A549 (cell line): ENCODE data around the gene KCNJ1. TPM values are rescaled to one million over a fixed set of nuclear protein-coding genes. Genes with fewer than 3 reads are reported as not detected.

Source experiments
- ATAC-seq, 2 experiments: fragments of 200-7000 bp in 1 of 2; fragments of >200 bp in 1 of 2; cut with Nextera tagmentation in 1 of 2; cut with Tn5 transposase in 1 of 2; 3 replicates each; pipeline versions ENCODE4 v1.8.0 to v1.9.1; 2018 to 2020; ENCODE audit warnings: mild to moderate bottlenecking in 1 of 2, moderate library complexity in 1 of 2
- CTCF ChIA-PET: fragments of 300-600 bp; sonication (Branson Sonifier 250); formaldehyde crosslinking; extraction: SDS; loops from one replicate; lab custom pipeline; 2021; ENCODE audit warnings: antibody characterized with exemption, inconsistent platforms; lab: Yijun Ruan, JAX
- POLR2A ChIA-PET: fragments of 350-600 bp; formaldehyde crosslinking; extraction: SDS; loops from one replicate; lab custom pipeline; 2021; ENCODE audit warnings: antibody characterized with exemption, inconsistent platforms; lab: Yijun Ruan, JAX
- DNase-seq, 2 experiments: peaks; one replicate each; pipeline versions ENCODE4 v3.0.0 to v3.0.0-alpha.2; 2011 to 2016; ENCODE audit warnings: low read depth in 1 of 2, low spot score in 1 of 2
- FAIRE-seq: peaks from 2 replicates; lab custom pipeline; 2011; peaks lifted over from hg19 to GRCh38; lab: Jason Lieb, UNC
- H3K27ac ChIP-seq, 2 experiments: fragments of >200 bp; sonication (Bioruptor Twin); formaldehyde crosslinking; 3 replicates each; pipeline ENCODE4 v1.5.1; 2016 to 2017
- H3K4me1 ChIP-seq: fragments of >200 bp; sonication (Bioruptor Twin); formaldehyde crosslinking; 3 replicates; pipeline ENCODE4 v1.6.1; 2016
- H3K4me2 ChIP-seq: fragments of >200 bp; sonication (Bioruptor Twin); formaldehyde crosslinking; 3 replicates; pipeline ENCODE4 v1.6.1; 2016
- H3K4me3 ChIP-seq: fragments of >200 bp; sonication (Bioruptor Twin); formaldehyde crosslinking; 3 replicates; pipeline ENCODE4 v1.5.1; 2016
- H3K9me3 ChIP-seq: fragments of >200 bp; sonication (Bioruptor Twin); formaldehyde crosslinking; 3 replicates; pipeline ENCODE4 v1.6.1; 2016
- BHLHE40 ChIP-seq: IDR thresholded peaks from 2 replicates; pipeline ENCODE4 v1.6.1; 2012; ENCODE audit warnings: low read depth, low read length, inconsistent platforms
- CHD4 ChIP-seq: fragments of 200-600 bp; sonication (generic); IDR thresholded peaks from 2 replicates; pipeline ENCODE4 v1.6.1; 2016; ENCODE audit warnings: antibody characterized with exemption, mild to moderate bottlenecking, borderline replicate concordance
- EHF ChIP-seq: fragments of 250-450 bp; sonication (Bioruptor Pico); IDR thresholded peaks from 2 replicates; pipeline ENCODE4 v1.5.0; 2020; ENCODE audit warnings: mild to moderate bottlenecking
- EHMT2 ChIP-seq: fragments of 200-600 bp; sonication (generic); IDR thresholded peaks from 2 replicates; pipeline ENCODE4 v1.6.1; 2016; ENCODE audit warnings: antibody characterized with exemption, low read depth, mild to moderate bottlenecking, moderate library complexity
- HDAC2 ChIP-seq: fragments of 200-600 bp; sonication (generic); IDR thresholded peaks from 2 replicates; pipeline ENCODE4 v1.6.1; 2016
- HEYL ChIP-seq: fragments of 250-450 bp; sonication (Bioruptor Pico); IDR thresholded peaks from 2 replicates; pipeline ENCODE4 v1.8.0; 2021; ENCODE audit warnings: mild to moderate bottlenecking, moderate library complexity
- HOXB13 ChIP-seq: fragments of 250-450 bp; sonication (Bioruptor Pico); IDR thresholded peaks from 2 replicates; pipeline ENCODE4 v1.5.0; 2020; ENCODE audit warnings: low read depth, mild to moderate bottlenecking, moderate library complexity
- HOXB5 ChIP-seq: fragments of 250-450 bp; sonication (Bioruptor Pico); IDR thresholded peaks from 2 replicates; pipeline ENCODE4 v1.5.0; 2020; ENCODE audit warnings: mild to moderate bottlenecking, moderate library complexity
- JUNB ChIP-seq: fragments of >200 bp; sonication (Bioruptor Twin); formaldehyde crosslinking; IDR thresholded peaks from 2 replicates; pipeline ENCODE4 v1.6.1; 2016
- MYC ChIP-seq: IDR thresholded peaks from 2 replicates; pipeline ENCODE4 v1.6.1; 2012; ENCODE audit warnings: mild to moderate bottlenecking, inconsistent platforms, low read length, improper control_type of control experiment, borderline replicate concordance
- NFE2L2 ChIP-seq: fragments of 150-350 bp; conservative IDR thresholded peaks from 2 replicates; pipeline ENCODE4 v1.6.1; 2014; ENCODE audit warnings: low read length
- POLR2A ChIP-seq: IDR thresholded peaks from 2 replicates; pipeline ENCODE4 v1.6.1; 2012; ENCODE audit warnings: mild to moderate bottlenecking, low read length
- RFX5 ChIP-seq: fragments of 450-650 bp; IDR thresholded peaks from 2 replicates; pipeline ENCODE4 v1.7.1; 2014; ENCODE audit warnings: antibody characterized with exemption, mild to moderate bottlenecking, moderate library complexity
- SMC3 ChIP-seq: fragments of >200 bp; sonication (Bioruptor Twin); formaldehyde crosslinking; IDR thresholded peaks from 3 replicates; pipeline ENCODE4 v1.6.1; 2018; ENCODE audit warnings: inconsistent platforms
- TFCP2L1 ChIP-seq: fragments of 250-450 bp; sonication (Bioruptor Pico); IDR thresholded peaks from 2 replicates; pipeline ENCODE4 v1.5.0; 2021; ENCODE audit warnings: mild to moderate bottlenecking
- ZC3H11A ChIP-seq: fragments of 450-650 bp; IDR thresholded peaks from 2 replicates; pipeline ENCODE4 v1.6.1; 2014; ENCODE audit warnings: antibody characterized with exemption, mild to moderate bottlenecking
- ZFP36 ChIP-seq: fragments of 450-650 bp; IDR thresholded peaks from 2 replicates; pipeline ENCODE4 v1.6.1; 2014; ENCODE audit warnings: borderline replicate concordance; ENCODE audit not compliant: partially characterized antibody
- WGBS: methylation state at CpG from one replicate; pipeline ENCODE4 v1.1.6; 2017; ENCODE audit errors: missing lambda C conversion rate; 5-methylcytosine and 5-hydroxymethylcytosine counted together
- polyA plus RNA-seq, 4 experiments: library from polyadenylated mRNA; depleted of rRNA in 3 of 4; stranded (reverse); fragments of >200 nt; fragmentation: RNase III in 1 of 4; extraction: RNeasy Plus Mini Kit Qiagen cat#74134 plus additional on column Dnase treatment in 1 of 4; gene quantifications; 2 replicates in 3 of 4; 3 replicates in 1 of 4; pipeline ENCODE4 v1.2.3, GENCODE V29; 2011 to 2017
- TF ChIP-seq, protein P1 (sequence below): IDR thresholded peaks from 2 replicates; pipeline ENCODE4 v1.6.1; 2012; ENCODE audit warnings: low read depth, borderline replicate concordance
- TF ChIP-seq, protein P2 (sequence below): IDR thresholded peaks from 2 replicates; pipeline ENCODE4 v1.6.1; 2012
- TF ChIP-seq, protein P3 (sequence below): fragments of >200 bp; sonication (Bioruptor Twin); formaldehyde crosslinking; IDR thresholded peaks from 2 replicates; pipeline ENCODE4 v1.6.1; 2016
- TF ChIP-seq, protein P4 (sequence below): fragments of 200-600 bp; sonication (generic); IDR thresholded peaks from 2 replicates; pipeline ENCODE4 v1.6.1; 2016; ENCODE audit warnings: antibody characterized with exemption, mild to moderate bottlenecking, moderate library complexity
- TF ChIP-seq, protein P5 (sequence below): IDR thresholded peaks from 2 replicates; pipeline ENCODE4 v1.6.1; 2012
- TF ChIP-seq, protein P6 (sequence below): fragments of 250-450 bp; sonication (Bioruptor Pico); IDR thresholded peaks from 2 replicates; pipeline ENCODE4 v1.5.0; 2021; ENCODE audit warnings: mild to moderate bottlenecking, moderate library complexity, borderline replicate concordance
- TF ChIP-seq, protein P7 (sequence below): fragments of >200 bp; sonication (Bioruptor Twin); formaldehyde crosslinking; IDR thresholded peaks from 3 replicates; pipeline ENCODE4 v1.6.1; 2016
- TF ChIP-seq, protein P8 (sequence below): fragments of 250-450 bp; sonication (Bioruptor Pico); IDR thresholded peaks from 2 replicates; pipeline ENCODE4 v1.5.0; 2020; ENCODE audit warnings: low read depth, mild to moderate bottlenecking, moderate library complexity

Gene KCNJ1
- polyA plus RNA-seq, 2 of the 4 experiments (the other 2 are of a cell fraction): 0.12 TPM; not detected in 1

DNA sequence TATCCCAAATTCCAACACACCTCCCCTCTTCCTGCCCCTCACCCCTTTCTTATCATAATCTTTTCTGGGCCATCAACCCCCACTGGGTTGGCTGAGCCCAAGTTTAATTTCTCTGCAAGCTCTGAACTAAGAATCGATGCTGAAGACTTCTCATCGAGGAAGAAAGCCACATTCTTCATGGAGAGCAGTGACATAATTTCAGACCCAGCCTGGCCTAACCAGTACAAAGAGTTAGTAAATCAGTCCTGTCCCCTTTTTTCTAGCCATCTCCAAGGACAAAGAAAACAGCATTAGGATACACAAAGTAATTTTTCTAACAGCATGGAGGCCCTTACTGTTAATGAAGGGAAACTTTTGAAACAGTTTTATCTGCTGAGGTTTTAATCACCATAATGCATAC, 45.0 kb downstream of the KCNJ1 start:
- POLR2A ChIA-PET: no interaction called here
- no peak for FAIRE-seq

DNA sequence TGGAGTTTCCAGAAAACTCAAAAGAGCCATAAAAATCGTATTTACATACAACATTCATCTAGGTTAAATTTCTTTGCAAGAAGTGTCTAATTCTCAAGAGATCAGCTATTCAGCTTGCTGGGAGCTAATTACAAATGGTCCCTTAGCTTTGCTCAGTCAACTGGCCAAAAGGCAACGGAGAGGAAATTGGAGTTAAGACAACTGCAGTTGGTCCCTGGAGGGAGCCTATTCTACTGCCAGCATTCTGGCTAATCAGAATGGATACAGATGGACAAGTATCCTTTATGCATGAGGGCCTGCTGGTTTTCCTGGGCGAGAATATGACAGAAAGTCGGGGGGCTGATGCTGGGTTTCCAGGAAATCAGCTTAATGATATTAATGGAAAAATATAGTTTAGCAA, 45.5 kb downstream of the KCNJ1 start:
- WGBS: 36% methylated on average over 4 of the region's 4 CpGs
- Histone ChIP-seq H3K9me3 (no peaks in the 10 kb centered on the region), H3K4me2 (no peak overlapping the region), H3K4me1 (no peaks in the 10 kb centered on the region), H3K27ac (no peak overlapping the region)
- DNase-seq: no peak
- no peak for ATAC-seq
- TF ChIP-seq EHMT2 (no peak), TFCP2L1 (CRISPR knock-in tag) (no peak), HOXB13 (CRISPR knock-in tag) (no peak), ZFP36 (no peak), HOXB5 (no peak), HEYL (CRISPR knock-in tag) (no peak), POLR2A (no peak), NFE2L2 (no peak), MYC (no peak), ZC3H11A (no peak)
- TF ChIP-seq, protein P1, sequence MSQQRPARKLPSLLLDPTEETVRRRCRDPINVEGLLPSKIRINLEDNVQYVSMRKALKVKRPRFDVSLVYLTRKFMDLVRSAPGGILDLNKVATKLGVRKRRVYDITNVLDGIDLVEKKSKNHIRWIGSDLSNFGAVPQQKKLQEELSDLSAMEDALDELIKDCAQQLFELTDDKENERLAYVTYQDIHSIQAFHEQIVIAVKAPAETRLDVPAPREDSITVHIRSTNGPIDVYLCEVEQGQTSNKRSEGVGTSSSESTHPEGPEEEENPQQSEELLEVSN: no peak
- TF ChIP-seq, protein P2, sequence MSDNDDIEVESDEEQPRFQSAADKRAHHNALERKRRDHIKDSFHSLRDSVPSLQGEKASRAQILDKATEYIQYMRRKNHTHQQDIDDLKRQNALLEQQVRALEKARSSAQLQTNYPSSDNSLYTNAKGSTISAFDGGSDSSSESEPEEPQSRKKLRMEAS: no peak
- TF ChIP-seq, protein P3, sequence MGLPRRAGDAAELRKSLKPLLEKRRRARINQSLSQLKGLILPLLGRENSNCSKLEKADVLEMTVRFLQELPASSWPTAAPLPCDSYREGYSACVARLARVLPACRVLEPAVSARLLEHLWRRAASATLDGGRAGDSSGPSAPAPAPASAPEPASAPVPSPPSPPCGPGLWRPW: no peak
- TF ChIP-seq, protein P4, sequence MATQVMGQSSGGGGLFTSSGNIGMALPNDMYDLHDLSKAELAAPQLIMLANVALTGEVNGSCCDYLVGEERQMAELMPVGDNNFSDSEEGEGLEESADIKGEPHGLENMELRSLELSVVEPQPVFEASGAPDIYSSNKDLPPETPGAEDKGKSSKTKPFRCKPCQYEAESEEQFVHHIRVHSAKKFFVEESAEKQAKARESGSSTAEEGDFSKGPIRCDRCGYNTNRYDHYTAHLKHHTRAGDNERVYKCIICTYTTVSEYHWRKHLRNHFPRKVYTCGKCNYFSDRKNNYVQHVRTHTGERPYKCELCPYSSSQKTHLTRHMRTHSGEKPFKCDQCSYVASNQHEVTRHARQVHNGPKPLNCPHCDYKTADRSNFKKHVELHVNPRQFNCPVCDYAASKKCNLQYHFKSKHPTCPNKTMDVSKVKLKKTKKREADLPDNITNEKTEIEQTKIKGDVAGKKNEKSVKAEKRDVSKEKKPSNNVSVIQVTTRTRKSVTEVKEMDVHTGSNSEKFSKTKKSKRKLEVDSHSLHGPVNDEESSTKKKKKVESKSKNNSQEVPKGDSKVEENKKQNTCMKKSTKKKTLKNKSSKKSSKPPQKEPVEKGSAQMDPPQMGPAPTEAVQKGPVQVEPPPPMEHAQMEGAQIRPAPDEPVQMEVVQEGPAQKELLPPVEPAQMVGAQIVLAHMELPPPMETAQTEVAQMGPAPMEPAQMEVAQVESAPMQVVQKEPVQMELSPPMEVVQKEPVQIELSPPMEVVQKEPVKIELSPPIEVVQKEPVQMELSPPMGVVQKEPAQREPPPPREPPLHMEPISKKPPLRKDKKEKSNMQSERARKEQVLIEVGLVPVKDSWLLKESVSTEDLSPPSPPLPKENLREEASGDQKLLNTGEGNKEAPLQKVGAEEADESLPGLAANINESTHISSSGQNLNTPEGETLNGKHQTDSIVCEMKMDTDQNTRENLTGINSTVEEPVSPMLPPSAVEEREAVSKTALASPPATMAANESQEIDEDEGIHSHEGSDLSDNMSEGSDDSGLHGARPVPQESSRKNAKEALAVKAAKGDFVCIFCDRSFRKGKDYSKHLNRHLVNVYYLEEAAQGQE: no peak
- TF ChIP-seq, all 56 proteins: peak for 0
- ChIA-PET CTCF (interaction anchor here (1.3 to 1.5 kb wide), 2 partner anchors 9 to 664 kb away, joined by 4 to 10 read pairs; no protein-coding TSS in a partner anchor), POLR2A (no interaction called here)
- no peak for FAIRE-seq
- no peak overlapping the region for H3K4me3 ChIP-seq

More for the DNA sequence above, 45.0 kb downstream of the KCNJ1 start:
- Histone ChIP-seq H3K4me1 (no peaks in the 10 kb centered on the region), H3K9me3 (no peaks in the 10 kb centered on the region), H3K4me3 (no peak overlapping the region), H3K4me2 (no peak overlapping the region), H3K27ac (no peak overlapping the region)
- CTCF ChIA-PET: interaction anchor here (1.3 to 1.5 kb wide), 2 partner anchors 9 to 664 kb away, joined by 4 to 10 read pairs; no protein-coding TSS in a partner anchor
- TF ChIP-seq, protein P5, sequence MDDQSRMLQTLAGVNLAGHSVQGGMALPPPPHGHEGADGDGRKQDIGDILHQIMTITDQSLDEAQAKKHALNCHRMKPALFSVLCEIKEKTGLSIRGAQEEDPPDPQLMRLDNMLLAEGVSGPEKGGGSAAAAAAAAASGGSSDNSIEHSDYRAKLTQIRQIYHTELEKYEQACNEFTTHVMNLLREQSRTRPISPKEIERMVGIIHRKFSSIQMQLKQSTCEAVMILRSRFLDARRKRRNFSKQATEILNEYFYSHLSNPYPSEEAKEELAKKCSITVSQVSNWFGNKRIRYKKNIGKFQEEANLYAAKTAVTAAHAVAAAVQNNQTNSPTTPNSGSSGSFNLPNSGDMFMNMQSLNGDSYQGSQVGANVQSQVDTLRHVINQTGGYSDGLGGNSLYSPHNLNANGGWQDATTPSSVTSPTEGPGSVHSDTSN: no peak
- TF ChIP-seq, protein P6, sequence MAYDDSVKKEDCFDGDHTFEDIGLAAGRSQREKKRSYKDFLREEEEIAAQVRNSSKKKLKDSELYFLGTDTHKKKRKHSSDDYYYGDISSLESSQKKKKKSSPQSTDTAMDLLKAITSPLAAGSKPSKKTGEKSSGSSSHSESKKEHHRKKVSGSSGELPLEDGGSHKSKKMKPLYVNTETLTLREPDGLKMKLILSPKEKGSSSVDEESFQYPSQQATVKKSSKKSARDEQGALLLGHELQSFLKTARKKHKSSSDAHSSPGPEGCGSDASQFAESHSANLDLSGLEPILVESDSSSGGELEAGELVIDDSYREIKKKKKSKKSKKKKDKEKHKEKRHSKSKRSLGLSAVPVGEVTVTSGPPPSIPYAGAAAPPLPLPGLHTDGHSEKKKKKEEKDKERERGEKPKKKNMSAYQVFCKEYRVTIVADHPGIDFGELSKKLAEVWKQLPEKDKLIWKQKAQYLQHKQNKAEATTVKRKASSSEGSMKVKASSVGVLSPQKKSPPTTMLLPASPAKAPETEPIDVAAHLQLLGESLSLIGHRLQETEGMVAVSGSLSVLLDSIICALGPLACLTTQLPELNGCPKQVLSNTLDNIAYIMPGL (CRISPR knock-in tag): no peak
- no peak for TF ChIP-seq BHLHE40
- TF ChIP-seq NFE2L2: no peak
- no peak for TF ChIP-seq RFX5
- no peak for TF ChIP-seq SMC3
- no peak for TF ChIP-seq HOXB13 (CRISPR knock-in tag)
- TF ChIP-seq, protein P7, sequence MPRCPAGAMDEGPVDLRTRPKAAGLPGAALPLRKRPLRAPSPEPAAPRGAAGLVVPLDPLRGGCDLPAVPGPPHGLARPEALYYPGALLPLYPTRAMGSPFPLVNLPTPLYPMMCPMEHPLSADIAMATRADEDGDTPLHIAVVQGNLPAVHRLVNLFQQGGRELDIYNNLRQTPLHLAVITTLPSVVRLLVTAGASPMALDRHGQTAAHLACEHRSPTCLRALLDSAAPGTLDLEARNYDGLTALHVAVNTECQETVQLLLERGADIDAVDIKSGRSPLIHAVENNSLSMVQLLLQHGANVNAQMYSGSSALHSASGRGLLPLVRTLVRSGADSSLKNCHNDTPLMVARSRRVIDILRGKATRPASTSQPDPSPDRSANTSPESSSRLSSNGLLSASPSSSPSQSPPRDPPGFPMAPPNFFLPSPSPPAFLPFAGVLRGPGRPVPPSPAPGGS: no peak
- no peak for TF ChIP-seq EHF (CRISPR knock-in tag)
- TF ChIP-seq, protein P2: no peak
- TF ChIP-seq, protein P1: no peak
- TF ChIP-seq CHD4: no peak
- TF ChIP-seq ZFP36: no peak
- TF ChIP-seq, protein P8, sequence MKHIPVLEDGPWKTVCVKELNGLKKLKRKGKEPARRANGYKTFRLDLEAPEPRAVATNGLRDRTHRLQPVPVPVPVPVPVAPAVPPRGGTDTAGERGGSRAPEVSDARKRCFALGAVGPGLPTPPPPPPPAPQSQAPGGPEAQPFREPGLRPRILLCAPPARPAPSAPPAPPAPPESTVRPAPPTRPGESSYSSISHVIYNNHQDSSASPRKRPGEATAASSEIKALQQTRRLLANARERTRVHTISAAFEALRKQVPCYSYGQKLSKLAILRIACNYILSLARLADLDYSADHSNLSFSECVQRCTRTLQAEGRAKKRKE (CRISPR knock-in tag): no peak
- TF ChIP-seq HDAC2: no peak
- TF ChIP-seq JUNB: no peak
- no peak for TF ChIP-seq EHMT2
- TF ChIP-seq HOXB5: no peak
- 71% methylated on average over 2 of the region's 2 CpGs for WGBS
- DNase-seq (no peak), ATAC-seq (no peak)
